Breast epithelium (tissue), 4 donors: ENCODE measurements around the gene TPPP3. TPM values are rescaled to one million over a fixed set of nuclear protein-coding genes. Genes with fewer than 3 reads are reported as not detected.
A peak's percentile ranks its signal among the peaks of the same experiment; 100 is the strongest.

Source experiments
- DNase-seq, 2 donors: peaks; one replicate each; pipeline ENCODE4 v3.0.0-alpha.2; 2019; ENCODE audit warnings: low spot score in 2 of 2
- H3K27ac ChIP-seq, 2 donors: fragments of 200-600 bp; sonication (generic) in 1 of 2; one replicate each; pipeline ENCODE4 v1.5.1; 2016 to 2019; ENCODE audit warnings: mild to moderate bottlenecking in 1 of 2
- H3K27me3 ChIP-seq, 2 donors: fragments of 200-600 bp; sonication (generic) in 1 of 2; one replicate each; pipeline versions ENCODE4 v1.5.1 to v1.6.0; 2017 to 2019; ENCODE audit warnings: control low read depth in 1 of 2, mild to moderate bottlenecking in 1 of 2
- H3K36me3 ChIP-seq: fragments of 200-600 bp; one replicate; pipeline ENCODE4 v1.5.1; 2019
- H3K4me1 ChIP-seq, 2 donors: fragments of 200-600 bp; sonication (generic); one replicate each; pipeline ENCODE4 v1.5.1; 2016 to 2019; ENCODE audit warnings: control low read depth in 1 of 2
- H3K4me3 ChIP-seq, 3 donors: fragments of 200-600 bp; sonication (generic); 1 replicate in 2 of 3; 2 replicates in 1 of 3; pipeline ENCODE4 v1.5.1; 2016 to 2019; ENCODE audit warnings: mild to moderate bottlenecking in 3 of 3, moderate library complexity in 2 of 3
- H3K9me3 ChIP-seq, 2 donors: fragments of 200-600 bp; sonication (generic) in 1 of 2; one replicate each; pipeline ENCODE4 v1.5.1; 2016 to 2019; ENCODE audit warnings: control low read depth in 1 of 2
- POLR2A ChIP-seq: fragments of 450-650 bp; IDR thresholded peaks from one replicate; pipeline ENCODE4 v1.6.1; 2016; ENCODE audit warnings: antibody characterized with exemption, mild to moderate bottlenecking, moderate library complexity
- POLR2AphosphoS5 ChIP-seq, 3 donors: sonication (generic); formaldehyde crosslinking; IDR thresholded peaks; one replicate each; pipeline ENCODE4 v1.6.1; 2017; ENCODE audit warnings: antibody characterized with exemption in 3 of 3
- intact Hi-C: fragments of 100-400 bp; cut with DNase I; formaldehyde crosslinking; loops from one replicate; pipeline ENCODE4 v1.15.1; 2023; ENCODE audit warnings: low total_unique reads
- total RNA-seq, 3 donors: library from RNA; depleted of rRNA; stranded (reverse); fragments of >200 nt; gene quantifications; one replicate each; pipeline ENCODE4 v1.1.0, GENCODE V29; 2016
- TF ChIP-seq, protein P1 (sequence below), 3 donors: fragments of 450-650 bp; IDR thresholded peaks; one replicate each; pipeline ENCODE4 v1.5.1; 2016 to 2017; ENCODE audit warnings: antibody characterized with exemption in 3 of 3, mild to moderate bottlenecking in 3 of 3, moderate library complexity in 3 of 3

Gene TPPP3
- total RNA-seq, 3 donors from 2014 or later: 1.3 to 6.9 (median 3.6) TPM

GRCh38 chr16:67395105-67395457 is 1.8 kb upstream of the TPPP3 start:
- peak overlapping the region; percentile 21 to 82 for H3K27ac ChIP-seq

GRCh38 chr16:67394155-67395104 is 1.1 kb upstream of the TPPP3 start:
- TF ChIP-seq POLR2AphosphoS5 (IDR thresholded peaks at IDR 0.05) (no peak), POLR2A (no peak)
- TF ChIP-seq, protein P1, sequence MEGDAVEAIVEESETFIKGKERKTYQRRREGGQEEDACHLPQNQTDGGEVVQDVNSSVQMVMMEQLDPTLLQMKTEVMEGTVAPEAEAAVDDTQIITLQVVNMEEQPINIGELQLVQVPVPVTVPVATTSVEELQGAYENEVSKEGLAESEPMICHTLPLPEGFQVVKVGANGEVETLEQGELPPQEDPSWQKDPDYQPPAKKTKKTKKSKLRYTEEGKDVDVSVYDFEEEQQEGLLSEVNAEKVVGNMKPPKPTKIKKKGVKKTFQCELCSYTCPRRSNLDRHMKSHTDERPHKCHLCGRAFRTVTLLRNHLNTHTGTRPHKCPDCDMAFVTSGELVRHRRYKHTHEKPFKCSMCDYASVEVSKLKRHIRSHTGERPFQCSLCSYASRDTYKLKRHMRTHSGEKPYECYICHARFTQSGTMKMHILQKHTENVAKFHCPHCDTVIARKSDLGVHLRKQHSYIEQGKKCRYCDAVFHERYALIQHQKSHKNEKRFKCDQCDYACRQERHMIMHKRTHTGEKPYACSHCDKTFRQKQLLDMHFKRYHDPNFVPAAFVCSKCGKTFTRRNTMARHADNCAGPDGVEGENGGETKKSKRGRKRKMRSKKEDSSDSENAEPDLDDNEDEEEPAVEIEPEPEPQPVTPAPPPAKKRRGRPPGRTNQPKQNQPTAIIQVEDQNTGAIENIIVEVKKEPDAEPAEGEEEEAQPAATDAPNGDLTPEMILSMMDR (IDR thresholded peaks at IDR 0.05): no peak
- peak overlapping the region; percentile 42 to 65 (median 43) for H3K4me3 ChIP-seq
- intact Hi-C loops: loop anchor here (1.0 kb wide), 1 partner anchor 27 kb away; no protein-coding TSS in a partner anchor
- H3K36me3 ChIP-seq: no peaks in the 10 kb centered on the region
- H3K27me3 ChIP-seq: no peaks in the 10 kb centered on the region
- DNase-seq: no peak
- H3K9me3 ChIP-seq: no peaks in the 10 kb centered on the region
- peaks cover 6 to 25% of the 10 kb centered on the region in 2 donors for H3K4me1 ChIP-seq
- H3K27ac ChIP-seq: peak overlapping the region; percentile 73 to 82

More at GRCh38 chr16:67395105-67395457, 1.8 kb upstream of the TPPP3 start:
- intact Hi-C loops: no loop called here
- TF ChIP-seq POLR2AphosphoS5 (IDR thresholded peaks at IDR 0.05) (no peak), POLR2A (no peak)
- TF ChIP-seq, protein P1 (IDR thresholded peaks at IDR 0.05): no peak
- peaks cover 6 to 25% of the 10 kb centered on the region in 2 donors for H3K4me1 ChIP-seq
- H3K4me3 ChIP-seq: peak overlapping the region in 1 of 3 donors; percentile 42
- no peak for DNase-seq
- no peaks in the 10 kb centered on the region for H3K27me3 ChIP-seq
- H3K36me3 ChIP-seq: no peaks in the 10 kb centered on the region
- no peaks in the 10 kb centered on the region for H3K9me3 ChIP-seq

GRCh38 chr16:67393788-67394154 is 473 bp upstream of the TPPP3 start:
- DNase-seq: no peak
- TF ChIP-seq, protein P1 (IDR thresholded peaks at IDR 0.05): no peak
- no peak for TF ChIP-seq POLR2AphosphoS5 (IDR thresholded peaks at IDR 0.05)
- TF ChIP-seq POLR2A: no peak
- Histone ChIP-seq H3K27me3 (no peaks in the 10 kb centered on the region), H3K4me1 (peaks cover 6 to 25% of the 10 kb centered on the region in 2 donors), H3K4me3 (peak overlapping the region; percentile 42 to 65 (median 43)), H3K36me3 (no peaks in the 10 kb centered on the region), H3K9me3 (no peaks in the 10 kb centered on the region), H3K27ac (peak overlapping the region; percentile 73 to 82)
- intact Hi-C loops: loop anchor here (1.0 kb wide), 1 partner anchor 28 kb away; no protein-coding TSS in a partner anchor

- no peaks in the 10 kb centered on the region for H3K36me3 ChIP-seq
- no peaks in the 10 kb centered on the region for H3K9me3 ChIP-seq
- H3K4me1 ChIP-seq: peaks cover 6 to 23% of the 10 kb centered on the region in 2 donors
- DNase-seq: no peak
- H3K27ac ChIP-seq: peak overlapping the region; percentile 73 to 82
- no peaks in the 10 kb centered on the region for H3K27me3 ChIP-seq
- H3K4me3 ChIP-seq: peak overlapping the region; percentile 42 to 65 (median 43)
- TF ChIP-seq POLR2A (no peak), POLR2AphosphoS5 (IDR thresholded peaks at IDR 0.05) (no peak)
- TF ChIP-seq, protein P1 (IDR thresholded peaks at IDR 0.05): no peak
- intact Hi-C loops: no loop called here
These were observed 818 bp downstream of the TPPP3 start for GRCh38 chr16:67392301-67393059.
